ENCODE measurements around the gene ATG13. TPM values are rescaled to one million over a fixed set of nuclear protein-coding genes. Genes with fewer than 3 reads are reported as not detected.

ATG13 gene
- total RNA-seq, 2 experiments from 2014 or later: 46.4 to 53.2 TPM

- no peak overlapping the region for H3K4me2 ChIP-seq (ENCODE audit: low read length)
- no peaks in the 10 kb centered on the region for H3K4me1 ChIP-seq (ENCODE audit: insufficient read depth, low read length, poor library complexity, severe bottlenecking)
- no peak for DNase-seq (ENCODE audit: low spot score)
- CTCF ChIA-PET (ENCODE audit: unreplicated experiment): no interaction called here
- H3K27ac ChIP-seq (ENCODE audit: low read depth, low read length, poor library complexity, severe bottlenecking): no peak overlapping the region
- H2AFZ ChIP-seq (ENCODE audit: low read length): no peak overlapping the region
- H3K36me3 ChIP-seq (ENCODE audit: insufficient read depth, low read length): peaks cover 25% of the 10 kb centered on the region
- H3K9me3 ChIP-seq (ENCODE audit: low read length): no peaks in the 10 kb centered on the region
- H4K20me1 ChIP-seq (ENCODE audit: insufficient read depth, low read length): no peaks in the 10 kb centered on the region
- BruUV-seq (replicated peaks): no TSS peak
- POLR2A ChIA-PET: no interaction called here
- intact Hi-C loops (cut with micrococcal nuclease; ENCODE audit: unreplicated experiment): no loop called here
- no peak for TF ChIP-seq CTCF (conservative IDR thresholded peaks at IDR 0.05; ENCODE audit: low read length)
- no peak for TF ChIP-seq EZH2phosphoT487 (IDR thresholded peaks at IDR 0.05; ENCODE audit: borderline replicate concordance, low read depth, low read length)
- H3K79me2 ChIP-seq (ENCODE audit: insufficient read depth, low read depth, low read length): no peaks in the 10 kb centered on the region
- no peaks in the 10 kb centered on the region for H3K9me2 ChIP-seq (ENCODE audit: insufficient read depth, low read length)
- no peak overlapping the region for H3K4me3 ChIP-seq (ENCODE audit: low read depth, low read length, poor library complexity, severe bottlenecking)
These were observed 69.8 kb downstream of the ATG13 start for GRCh38 chr11:46686886-46687795.

GRCh38 chr11:46690702-46691101, 73.3 kb downstream of the ATG13 start:
- Histone ChIP-seq H3K4me3 (ENCODE audit: low read depth, low read length, poor library complexity, severe bottlenecking) (no peak overlapping the region), H2AFZ (ENCODE audit: low read length) (no peak overlapping the region), H3K79me2 (ENCODE audit: insufficient read depth, low read depth, low read length) (no peaks in the 10 kb centered on the region), H3K4me2 (ENCODE audit: low read length) (no peak overlapping the region), H3K9me2 (ENCODE audit: insufficient read depth, low read length) (no peaks in the 10 kb centered on the region), H4K20me1 (ENCODE audit: insufficient read depth, low read length) (no peaks in the 10 kb centered on the region), H3K36me3 (ENCODE audit: insufficient read depth, low read length) (peaks cover 43% of the 10 kb centered on the region), H3K27ac (ENCODE audit: low read depth, low read length, poor library complexity, severe bottlenecking) (no peak overlapping the region), H3K4me1 (ENCODE audit: insufficient read depth, low read length, poor library complexity, severe bottlenecking) (no peaks in the 10 kb centered on the region), H3K9me3 (ENCODE audit: low read length) (no peaks in the 10 kb centered on the region)
- CTCF ChIA-PET (ENCODE audit: unreplicated experiment): no interaction called here
- intact Hi-C loops (cut with micrococcal nuclease; ENCODE audit: unreplicated experiment): no loop called here
- no TSS peak for BruUV-seq (replicated peaks)
- TF ChIP-seq CTCF (conservative IDR thresholded peaks at IDR 0.05; ENCODE audit: low read length): no peak
- TF ChIP-seq EZH2phosphoT487 (IDR thresholded peaks at IDR 0.05; ENCODE audit: borderline replicate concordance, low read depth, low read length): no peak
- POLR2A ChIA-PET: interaction anchor here (0.6 to 1.1 kb wide), 4 partner anchors 15 to 104 kb away, joined by 3 read pairs; no protein-coding TSS in a partner anchor
- no peak for DNase-seq (ENCODE audit: low spot score)

GRCh38 chr11:46692450-46692849, 75.1 kb downstream of the ATG13 start:
- intact Hi-C loops (cut with micrococcal nuclease; ENCODE audit: unreplicated experiment): no loop called here
- no peaks in the 10 kb centered on the region for H4K20me1 ChIP-seq (ENCODE audit: insufficient read depth, low read length)
- no peak overlapping the region for H2AFZ ChIP-seq (ENCODE audit: low read length)
- H3K36me3 ChIP-seq (ENCODE audit: insufficient read depth, low read length): peaks cover 33% of the 10 kb centered on the region
- BruUV-seq (replicated peaks): no TSS peak
- H3K9me3 ChIP-seq (ENCODE audit: low read length): no peaks in the 10 kb centered on the region
- POLR2A ChIA-PET: interaction anchor here (0.6 to 0.9 kb wide), 2 partner anchors 14 to 190 kb away, joined by 3 to 5 read pairs; no protein-coding TSS in a partner anchor
- no peak for DNase-seq (ENCODE audit: low spot score)
- H3K79me2 ChIP-seq (ENCODE audit: insufficient read depth, low read depth, low read length): no peaks in the 10 kb centered on the region
- no peak overlapping the region for H3K4me2 ChIP-seq (ENCODE audit: low read length)
- no peaks in the 10 kb centered on the region for H3K4me1 ChIP-seq (ENCODE audit: insufficient read depth, low read length, poor library complexity, severe bottlenecking)
- CTCF ChIA-PET (ENCODE audit: unreplicated experiment): no interaction called here
- H3K9me2 ChIP-seq (ENCODE audit: insufficient read depth, low read length): no peaks in the 10 kb centered on the region
- no peak overlapping the region for H3K27ac ChIP-seq (ENCODE audit: low read depth, low read length, poor library complexity, severe bottlenecking)
- TF ChIP-seq CTCF (conservative IDR thresholded peaks at IDR 0.05; ENCODE audit: low read length) (no peak), EZH2phosphoT487 (IDR thresholded peaks at IDR 0.05; ENCODE audit: borderline replicate concordance, low read depth, low read length) (no peak)
- H3K4me3 ChIP-seq (ENCODE audit: low read depth, low read length, poor library complexity, severe bottlenecking): no peak overlapping the region
